Psoas muscle (tissue), 8 donors: ENCODE results near the gene RABL6. TPM values are rescaled to one million over a fixed set of nuclear protein-coding genes. Genes with fewer than 3 reads are reported as not detected.

Experiments
- ATAC-seq, 4 donors: fragments of 200-7000 bp; cut with Tn5 transposase; one replicate each; pipeline ENCODE4 v1.9.1; 2020; ENCODE audit warnings: moderate library complexity in 3 of 4, mild to moderate bottlenecking in 2 of 4
- DNase-seq, 2 donors: peaks; one replicate each; pipeline ENCODE4 v3.0.0-alpha.2; 2020
- H3K27ac ChIP-seq: fragments of 200-600 bp; one replicate; pipeline ENCODE4 v1.8.0; 2022
- H3K27me3 ChIP-seq, 3 donors: fragments of 200-600 bp in 1 of 3; one replicate each; pipeline versions ENCODE4 v1.6.1 to v1.8.0; 2013 to 2022; ENCODE audit warnings: low read length in 2 of 3, mild to moderate bottlenecking in 2 of 3, moderate library complexity in 1 of 3; ENCODE audit not compliant: insufficient read depth in 3 of 3
- H3K36me3 ChIP-seq, 2 donors: fragments of 200-600 bp in 1 of 2; one replicate each; pipeline versions ENCODE4 v1.6.1 to v1.8.0; 2013 to 2022; ENCODE audit warnings: low read depth in 1 of 2, mild to moderate bottlenecking in 1 of 2, moderate library complexity in 1 of 2; ENCODE audit not compliant: insufficient read depth in 1 of 2
- H3K4me1 ChIP-seq: fragments of 200-600 bp; one replicate; pipeline ENCODE4 v1.8.0; 2022
- H3K4me3 ChIP-seq: fragments of 200-600 bp; one replicate; pipeline ENCODE4 v1.8.0; 2022; ENCODE audit warnings: mild to moderate bottlenecking
- H3K9me3 ChIP-seq: fragments of 200-600 bp; one replicate; pipeline ENCODE4 v1.8.0; 2022
- CTCF ChIP-seq: fragments of 200-600 bp; IDR thresholded peaks from one replicate; pipeline ENCODE4 v1.8.0; 2022; ENCODE audit warnings: antibody characterized with exemption
- WGBS, 3 donors: extraction: QIAGEN DNeasy Blood & Tissue Kit; methylation state at CpG; one replicate each; pipeline versions ENCODE4 v1.1.6 to v1.1.7; 2013; 5-methylcytosine and 5-hydroxymethylcytosine counted together
- intact Hi-C, 2 donors: fragments of 100-400 bp; cut with DNase I; formaldehyde crosslinking; loops; one replicate each; pipeline versions ENCODE4 v1.11.0 to v1.14.2; 2022
- polyA plus RNA-seq, 3 donors: library from polyadenylated mRNA; stranded (reverse); fragments of 200-250 nt; gene quantifications; one replicate each; pipeline ENCODE4 v1.2.3, GENCODE V29; 2013
- total RNA-seq, 4 donors: library from RNA; stranded (reverse); fragmentation: NEBNext Ultra II Directional in 2 of 4; extraction: Animal tissue kit (Norgen Biotek cat#: 25700) in 2 of 4; gene quantifications; one replicate each; pipeline versions ENCODE4 v1.2.1 to v1.2.4, GENCODE V29; 2021 to 2023
- donor health status: healthy with polysubstance abuse.
- donor health status: DM: no; HTN: no; CAD: no; lungs with moderate emphysema.
- donor health status: Bipolar disorder and iron deficiency.
- donor health status: healthy.
- donor health status: DM: yes; HTN: yes; CAD: no.
- donor health status: DM: no; HTN: no; CAD: no.
- donor health status: DM: no; HTN: no; CAD: no.
- donor health status: DM: yes; HTN: yes; CAD: no.

RABL6 gene
- total and polyA plus RNA-seq, 7 donors, result 73.0 to 90.5 (median 82.5) TPM

DNA sequence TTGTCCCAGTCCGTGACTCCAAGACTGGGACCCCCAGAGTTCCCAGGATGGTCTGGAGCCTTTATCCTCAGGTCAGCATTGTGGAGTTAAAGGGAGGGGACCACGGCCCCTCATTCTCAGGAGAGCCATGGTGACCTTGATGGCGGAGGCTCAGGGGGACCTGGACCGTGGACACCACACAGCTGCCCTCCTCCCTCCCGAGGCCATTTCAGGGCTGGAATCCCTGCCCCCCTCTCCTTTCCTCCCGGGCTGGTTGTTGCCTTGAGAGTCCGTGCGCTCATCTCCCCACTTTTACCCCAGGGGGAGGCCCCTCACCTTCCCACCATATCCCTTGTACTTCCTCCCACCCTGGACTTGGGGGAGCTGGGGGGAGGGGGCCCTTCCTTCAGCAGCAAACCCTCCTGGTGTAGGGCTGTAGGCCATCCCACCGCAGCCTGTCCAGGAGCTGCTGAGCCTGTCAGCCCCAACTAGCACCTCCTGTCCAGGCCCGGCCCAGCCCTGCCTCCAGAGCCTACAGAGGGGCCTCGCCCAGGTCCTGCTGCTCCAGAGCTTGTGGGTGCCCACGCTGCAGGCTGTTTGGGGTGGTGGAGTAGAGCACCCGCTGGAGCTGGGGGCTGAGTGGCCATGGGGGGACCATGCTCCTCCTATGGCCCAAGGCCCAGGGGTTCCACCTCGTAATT is 20.2 kb downstream of the RABL6 start:
- Histone ChIP-seq H3K27ac (no peak overlapping the region), H3K4me3 (no peak overlapping the region), H3K27me3 (no peaks in the 10 kb centered on the region), H3K4me1 (no peaks in the 10 kb centered on the region), H3K9me3 (no peaks in the 10 kb centered on the region), H3K36me3 (peaks cover 0 to 91% of the 10 kb centered on the region in 2 donors)
- intact Hi-C loops, result no loop called here
- 92 to 94% (median 93%) methylated on average over 13 to 14 of the region's 14 CpGs for WGBS, 3 donors
- no peak for TF ChIP-seq CTCF
- DNase-seq, result no peak
- ATAC-seq, result no peak

GRCh38 chr9:136828474-136829140 is 20.9 kb downstream of the RABL6 start:
- no peak overlapping the region for H3K4me3 ChIP-seq
- 94 to 95% (median 94%) methylated on average over 30 to 31 of the region's 31 CpGs for WGBS, 3 donors
- no peak for DNase-seq
- no peak for TF ChIP-seq CTCF
- no peak overlapping the region for H3K27ac ChIP-seq
- ATAC-seq, result no peak
- intact Hi-C loops, result no loop called here
- H3K4me1 ChIP-seq, result no peaks in the 10 kb centered on the region
- H3K9me3 ChIP-seq, result no peaks in the 10 kb centered on the region
- no peaks in the 10 kb centered on the region for H3K27me3 ChIP-seq
- H3K36me3 ChIP-seq, result peaks cover 0 to 87% of the 10 kb centered on the region in 2 donors

DNA sequence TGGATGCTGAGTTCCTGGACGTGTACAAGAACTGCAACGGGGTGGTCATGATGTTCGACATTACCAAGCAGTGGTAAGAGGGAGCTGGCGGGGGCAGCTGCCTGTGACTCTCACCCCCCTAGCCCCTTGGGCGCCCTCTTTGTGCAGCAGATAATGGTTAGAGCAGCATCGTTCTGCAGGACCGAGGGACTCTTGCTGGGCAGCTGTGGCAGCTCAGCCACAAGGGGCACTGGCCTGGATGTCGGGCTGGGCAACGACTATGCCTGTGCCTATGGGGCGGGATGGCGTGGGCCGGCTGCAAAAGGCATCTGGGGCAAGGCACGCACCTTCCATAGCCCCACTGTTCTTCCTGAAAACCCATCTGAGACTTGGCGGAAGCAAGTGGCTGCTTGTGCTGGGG is 21.7 kb downstream of the RABL6 start:
- no peak for TF ChIP-seq CTCF
- Histone ChIP-seq H3K36me3 (peaks cover 0 to 87% of the 10 kb centered on the region in 2 donors), H3K4me1 (no peaks in the 10 kb centered on the region), H3K27ac (no peak overlapping the region), H3K4me3 (no peak overlapping the region), H3K9me3 (no peaks in the 10 kb centered on the region), H3K27me3 (no peaks in the 10 kb centered on the region)
- WGBS, 3 donors, result 87 to 91% (median 90%) methylated on average over 14 of the region's 14 CpGs
- intact Hi-C loops, result no loop called here
- no peak for ATAC-seq
- no peak for DNase-seq

GRCh38 chr9:136829981-136830885 is 22.5 kb downstream of the RABL6 start:
- Histone ChIP-seq H3K4me1 (no peaks in the 10 kb centered on the region), H3K36me3 (peaks cover 0 to 81% of the 10 kb centered on the region in 2 donors), H3K27ac (no peak overlapping the region), H3K9me3 (no peaks in the 10 kb centered on the region), H3K27me3 (no peaks in the 10 kb centered on the region), H3K4me3 (no peak overlapping the region)
- DNase-seq (no peak), ATAC-seq (peak in 1 of 4 donors; percentile 9)
- no peak for TF ChIP-seq CTCF
- WGBS, 3 donors, result 89 to 93% (median 92%) methylated on average over 41 of the region's 41 CpGs
- intact Hi-C loops, result no loop called here
